Stimulated activated memory B cell treated with anti-CD40 and anti-IgM and Interleukin-4, amounts not matched to agents 10 μg/mL and 1 μg/mL and 100 μg/mL, for 72 hours (primary cell): ENCODE results near the gene DDIT3.

ENCODE experiments used
- ATAC-seq: fragments of 150-1000 bp; cut with Tn5 transposase; 2 replicates; pipeline ENCODE4 v1.10.0; 2021
- H3K27ac Mint-ChIP-seq: one replicate; pipeline ENCODE4 v1.8.0; 2022; ENCODE audit warnings: mild to moderate bottlenecking, mixed read lengths
- H3K27me3 Mint-ChIP-seq: one replicate; pipeline ENCODE4 v1.8.0; 2022; ENCODE audit warnings: mixed read lengths
- H3K36me3 Mint-ChIP-seq: one replicate; pipeline ENCODE4 v1.8.0; 2022; ENCODE audit warnings: mixed read lengths
- H3K4me1 Mint-ChIP-seq: one replicate; pipeline ENCODE4 v1.8.0; 2022; ENCODE audit warnings: mixed read lengths
- H3K4me3 Mint-ChIP-seq: one replicate; pipeline ENCODE4 v1.8.0; 2022; ENCODE audit warnings: mild to moderate bottlenecking, moderate library complexity, mixed read lengths
- H3K9me3 Mint-ChIP-seq: one replicate; pipeline ENCODE4 v1.8.0; 2022; ENCODE audit warnings: mixed read lengths

DDIT3 gene

GRCh38 chr12:57535764-57536596 lies 15.7 kb upstream of the DDIT3 start:
- Mint-ChIP-seq H3K36me3 (peaks cover 66% of the 10 kb centered on the region), H3K4me3 (no peak overlapping the region), H3K9me3 (no peaks in the 10 kb centered on the region), H3K27me3 (no peaks in the 10 kb centered on the region), H3K4me1 (peaks cover 7% of the 10 kb centered on the region), H3K27ac (no peak overlapping the region)
- ATAC-seq: no peak

- H3K4me1 Mint-ChIP-seq: peaks cover 7% of the 10 kb centered on the region
- ATAC-seq: no peak
- no peaks in the 10 kb centered on the region for H3K9me3 Mint-ChIP-seq
- no peak overlapping the region for H3K27ac Mint-ChIP-seq
- H3K27me3 Mint-ChIP-seq: no peaks in the 10 kb centered on the region
- H3K36me3 Mint-ChIP-seq: peaks cover 67% of the 10 kb centered on the region
- H3K4me3 Mint-ChIP-seq: no peak overlapping the region
These were observed 14.8 kb upstream of the DDIT3 start for GRCh38 chr12:57534991-57535543.

- Mint-ChIP-seq H3K36me3 (peaks cover 71% of the 10 kb centered on the region), H3K27ac (no peak overlapping the region), H3K27me3 (no peaks in the 10 kb centered on the region), H3K9me3 (no peaks in the 10 kb centered on the region), H3K4me1 (peaks cover 7% of the 10 kb centered on the region), H3K4me3 (no peak overlapping the region)
- ATAC-seq: no peak
These were observed 13.9 kb upstream of the DDIT3 start for GRCh38 chr12:57534250-57534649.

GRCh38 chr12:57533108-57533507 lies 12.8 kb upstream of the DDIT3 start:
- Mint-ChIP-seq H3K9me3 (no peaks in the 10 kb centered on the region), H3K4me3 (no peak overlapping the region), H3K27ac (no peak overlapping the region), H3K36me3 (peaks cover 70% of the 10 kb centered on the region), H3K27me3 (no peaks in the 10 kb centered on the region), H3K4me1 (peaks cover 5% of the 10 kb centered on the region)
- no peak for ATAC-seq

- no peak overlapping the region for H3K4me3 Mint-ChIP-seq
- H3K27me3 Mint-ChIP-seq: no peaks in the 10 kb centered on the region
- no peaks in the 10 kb centered on the region for H3K9me3 Mint-ChIP-seq
- peaks cover 78% of the 10 kb centered on the region for H3K36me3 Mint-ChIP-seq
- no peak overlapping the region for H3K27ac Mint-ChIP-seq
- H3K4me1 Mint-ChIP-seq: peaks cover 6% of the 10 kb centered on the region
- ATAC-seq: no peak
These were observed 11.5 kb upstream of the DDIT3 start for GRCh38 chr12:57531836-57532235.

- Mint-ChIP-seq H3K9me3 (no peaks in the 10 kb centered on the region), H3K4me3 (no peak overlapping the region), H3K36me3 (peaks cover 87% of the 10 kb centered on the region), H3K4me1 (peaks cover 19% of the 10 kb centered on the region), H3K27ac (no peak overlapping the region), H3K27me3 (no peaks in the 10 kb centered on the region)
- ATAC-seq: no peak
These were observed 10.3 kb upstream of the DDIT3 start for GRCh38 chr12:57530396-57531142.

- Mint-ChIP-seq H3K27me3 (no peaks in the 10 kb centered on the region), H3K36me3 (peaks cover 87% of the 10 kb centered on the region), H3K4me3 (no peak overlapping the region), H3K4me1 (peaks cover 26% of the 10 kb centered on the region), H3K9me3 (no peaks in the 10 kb centered on the region), H3K27ac (no peak overlapping the region)
- ATAC-seq: no peak
These were observed 9.5 kb upstream of the DDIT3 start for GRCh38 chr12:57529831-57530230.

GRCh38 chr12:57528831-57529555 lies 8.7 kb upstream of the DDIT3 start:
- Mint-ChIP-seq H3K9me3 (no peaks in the 10 kb centered on the region), H3K4me1 (peaks cover 35% of the 10 kb centered on the region), H3K27ac (no peak overlapping the region), H3K4me3 (no peak overlapping the region), H3K36me3 (peaks cover 79% of the 10 kb centered on the region), H3K27me3 (no peaks in the 10 kb centered on the region)
- ATAC-seq: no peak

- H3K27ac Mint-ChIP-seq: no peak overlapping the region
These were observed 7.9 kb upstream of the DDIT3 start for GRCh38 chr12:57528176-57528575.

GRCh38 chr12:57527184-57527583 lies 6.9 kb upstream of the DDIT3 start:
- Mint-ChIP-seq H3K9me3 (no peaks in the 10 kb centered on the region), H3K4me1 (peaks cover 47% of the 10 kb centered on the region), H3K27me3 (no peaks in the 10 kb centered on the region), H3K36me3 (peaks cover 61% of the 10 kb centered on the region), H3K4me3 (no peak overlapping the region), H3K27ac (peak overlapping the region; percentile 30)
- no peak for ATAC-seq

More at GRCh38 chr12:57528176-57528575, 7.9 kb upstream of the DDIT3 start:
- Mint-ChIP-seq H3K27me3 (no peaks in the 10 kb centered on the region), H3K36me3 (peaks cover 71% of the 10 kb centered on the region), H3K4me3 (no peak overlapping the region), H3K9me3 (no peaks in the 10 kb centered on the region), H3K4me1 (peaks cover 43% of the 10 kb centered on the region)
- no peak for ATAC-seq

- no peaks in the 10 kb centered on the region for H3K27me3 Mint-ChIP-seq
- H3K36me3 Mint-ChIP-seq: peaks cover 55% of the 10 kb centered on the region
- H3K27ac Mint-ChIP-seq: peak overlapping the region; percentile 30
- no peak overlapping the region for H3K4me3 Mint-ChIP-seq
- no peak for ATAC-seq
- H3K4me1 Mint-ChIP-seq: peaks cover 53% of the 10 kb centered on the region
- no peaks in the 10 kb centered on the region for H3K9me3 Mint-ChIP-seq
These were observed 6.3 kb upstream of the DDIT3 start for GRCh38 chr12:57526477-57527126.

- no peak for ATAC-seq
- no peaks in the 10 kb centered on the region for H3K27me3 Mint-ChIP-seq
- peak overlapping the region; percentile 2 for H3K4me3 Mint-ChIP-seq
- H3K9me3 Mint-ChIP-seq: no peaks in the 10 kb centered on the region
- peaks cover 50% of the 10 kb centered on the region for H3K36me3 Mint-ChIP-seq
- H3K4me1 Mint-ChIP-seq: peaks cover 61% of the 10 kb centered on the region
- H3K27ac Mint-ChIP-seq: peak overlapping the region; percentile 99
These were observed 5.5 kb upstream of the DDIT3 start for GRCh38 chr12:57525615-57526383.

- H3K4me1 Mint-ChIP-seq: peaks cover 61% of the 10 kb centered on the region
- H3K27ac Mint-ChIP-seq: peak overlapping the region; percentile 99
- H3K27me3 Mint-ChIP-seq: no peaks in the 10 kb centered on the region
- peaks cover 47% of the 10 kb centered on the region for H3K36me3 Mint-ChIP-seq
- no peak for ATAC-seq
- no peaks in the 10 kb centered on the region for H3K9me3 Mint-ChIP-seq
- H3K4me3 Mint-ChIP-seq: peak overlapping the region; percentile 97
These were observed 4.7 kb upstream of the DDIT3 start for GRCh38 chr12:57524814-57525614.
